Activated T-cell treated with anti-CD3 and anti-CD28 coated beads, Interleukin-2, amount 50 U/mL, for 1 hour (primary cell): ENCODE measurements around the gene FOXP1.
A peak's percentile ranks its signal among the peaks of the same experiment; 100 is the strongest.
"Not testable (repeated sequence)": the region's sequence is repeated elsewhere in the genome, so short reads cannot be mapped to it uniquely, and the experiment has no call there.

Experiments used
- DNase-seq: peaks from one replicate; pipeline ENCODE4 v3.0.0-alpha.2; 2020

Gene FOXP1

GRCh38 chr3:71526448-71526847, 57.1 kb downstream of the FOXP1 start:
- DNase-seq, result not testable (repeated sequence)

- DNase-seq, result no peak
Measured at GRCh38 chr3:71525391-71525790, 58.1 kb downstream of the FOXP1 start.

- DNase-seq, result no peak
Measured at GRCh38 chr3:71524672-71525071, 58.9 kb downstream of the FOXP1 start.

GRCh38 chr3:71523628-71524027, 59.9 kb downstream of the FOXP1 start:
- DNase-seq, result no peak

GRCh38 chr3:71521940-71522876, 61.3 kb downstream of the FOXP1 start:
- DNase-seq, result no peak

GRCh38 chr3:71521021-71521352, 62.5 kb downstream of the FOXP1 start:
- DNase-seq, result no peak

- no peak for DNase-seq
Measured at GRCh38 chr3:71520161-71521020, 63.1 kb downstream of the FOXP1 start.

- no peak for DNase-seq
Measured at GRCh38 chr3:71518089-71518488, 65.4 kb downstream of the FOXP1 start.

GRCh38 chr3:71517271-71517791, 66.2 kb downstream of the FOXP1 start:
- DNase-seq, result no peak

- no peak for DNase-seq
Measured at GRCh38 chr3:71515636-71516365, 67.7 kb downstream of the FOXP1 start.

GRCh38 chr3:71514621-71515020, 68.9 kb downstream of the FOXP1 start:
- DNase-seq, result no peak

GRCh38 chr3:71513515-71513914, 70.0 kb downstream of the FOXP1 start:
- no peak for DNase-seq

- no peak for DNase-seq
Measured at GRCh38 chr3:71513081-71513480, 70.4 kb downstream of the FOXP1 start.

GRCh38 chr3:71512544-71512943, 71.0 kb downstream of the FOXP1 start:
- DNase-seq, result no peak

GRCh38 chr3:71512000-71512399, 71.5 kb downstream of the FOXP1 start:
- peak; percentile 29 for DNase-seq

- DNase-seq, result no peak
Measured at GRCh38 chr3:71511446-71511845, 72.1 kb downstream of the FOXP1 start.

- no peak for DNase-seq
Measured at GRCh38 chr3:71511037-71511436, 72.5 kb downstream of the FOXP1 start.

- no peak for DNase-seq
Measured at GRCh38 chr3:71510510-71510909, 73.0 kb downstream of the FOXP1 start.

GRCh38 chr3:71509066-71509465, 74.5 kb downstream of the FOXP1 start:
- no peak for DNase-seq

GRCh38 chr3:71505767-71506350, 77.7 kb downstream of the FOXP1 start:
- DNase-seq, result no peak

GRCh38 chr3:71504250-71505036, 79.1 kb downstream of the FOXP1 start:
- DNase-seq, result no peak
